HG02763 (cell line): ENCODE measurements around the gene OR6S1.

Source experiments
- ATAC-seq: cut with Tn5 transposase; IDR thresholded peaks from one replicate; pipeline ENCODE4 v1.9.1; 2021; ENCODE audit warnings: mild to moderate bottlenecking, moderate library complexity; ENCODE audit not compliant: unreplicated experiment

The OR6S1 gene, protein sequence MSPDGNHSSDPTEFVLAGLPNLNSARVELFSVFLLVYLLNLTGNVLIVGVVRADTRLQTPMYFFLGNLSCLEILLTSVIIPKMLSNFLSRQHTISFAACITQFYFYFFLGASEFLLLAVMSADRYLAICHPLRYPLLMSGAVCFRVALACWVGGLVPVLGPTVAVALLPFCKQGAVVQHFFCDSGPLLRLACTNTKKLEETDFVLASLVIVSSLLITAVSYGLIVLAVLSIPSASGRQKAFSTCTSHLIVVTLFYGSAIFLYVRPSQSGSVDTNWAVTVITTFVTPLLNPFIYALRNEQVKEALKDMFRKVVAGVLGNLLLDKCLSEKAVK

DNA sequence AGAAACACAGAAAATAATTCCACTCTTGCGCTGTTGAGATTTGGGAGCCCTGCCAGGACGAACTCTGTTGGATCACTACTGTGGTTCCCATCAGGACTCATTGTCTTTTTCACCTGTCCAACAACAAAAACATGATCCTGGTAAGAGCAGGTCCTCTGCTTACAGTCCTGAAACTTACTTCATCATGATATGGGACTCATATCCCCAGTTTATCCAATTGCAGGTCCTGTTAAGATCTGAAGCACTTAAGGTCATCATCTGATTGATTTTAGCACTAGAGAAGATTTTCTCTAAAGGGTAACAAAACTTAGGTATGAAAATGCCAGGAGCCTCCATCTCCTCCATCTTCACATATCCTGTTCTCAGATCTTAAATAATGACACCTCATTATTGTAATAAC, at the start of gene OR6S1:
Gene OR6S1, minus strand, starts transcription at position 101 of the 400 bp plus-strand sequence. Its CDS starts 0 bp downstream, at position 101.
- ATAC-seq = no peak

DNA sequence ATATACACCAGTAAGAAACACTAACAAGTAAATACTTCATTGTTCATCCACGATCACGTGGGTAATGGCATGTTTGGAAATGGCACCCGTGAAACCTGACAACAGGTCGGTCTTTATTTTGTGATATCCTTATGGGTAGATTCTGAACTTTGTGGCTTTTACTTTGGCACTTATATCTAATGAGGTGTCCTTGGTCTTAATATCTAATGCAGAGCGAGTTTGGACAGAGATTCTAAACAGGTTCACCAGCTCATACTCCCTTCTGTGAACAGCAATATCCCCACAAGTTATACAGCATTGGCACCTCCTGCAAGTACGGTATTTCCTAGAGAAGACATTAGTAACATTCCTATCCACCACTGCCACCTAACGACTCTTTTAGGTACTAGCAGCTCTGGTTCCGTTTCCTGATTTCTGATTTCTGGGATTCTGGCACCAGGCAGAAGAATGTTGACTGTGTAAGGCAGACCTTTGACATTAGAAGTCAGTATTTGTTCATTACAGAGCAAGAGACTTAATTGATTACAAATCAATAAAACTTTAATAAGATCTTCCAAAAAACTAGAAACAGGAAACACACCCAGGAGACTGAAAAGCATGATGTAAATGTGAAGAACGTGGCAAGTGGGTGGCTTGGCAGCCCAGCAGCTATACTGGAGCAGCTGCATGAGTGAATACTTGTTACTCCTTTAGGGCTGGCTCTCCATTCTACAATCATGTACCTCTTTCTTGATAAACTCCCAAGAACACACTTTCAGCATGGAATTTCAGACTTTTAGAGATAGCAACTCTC, 49.6 kb upstream of the OR6S1 start:
- peak; percentile 70 for ATAC-seq

DNA sequence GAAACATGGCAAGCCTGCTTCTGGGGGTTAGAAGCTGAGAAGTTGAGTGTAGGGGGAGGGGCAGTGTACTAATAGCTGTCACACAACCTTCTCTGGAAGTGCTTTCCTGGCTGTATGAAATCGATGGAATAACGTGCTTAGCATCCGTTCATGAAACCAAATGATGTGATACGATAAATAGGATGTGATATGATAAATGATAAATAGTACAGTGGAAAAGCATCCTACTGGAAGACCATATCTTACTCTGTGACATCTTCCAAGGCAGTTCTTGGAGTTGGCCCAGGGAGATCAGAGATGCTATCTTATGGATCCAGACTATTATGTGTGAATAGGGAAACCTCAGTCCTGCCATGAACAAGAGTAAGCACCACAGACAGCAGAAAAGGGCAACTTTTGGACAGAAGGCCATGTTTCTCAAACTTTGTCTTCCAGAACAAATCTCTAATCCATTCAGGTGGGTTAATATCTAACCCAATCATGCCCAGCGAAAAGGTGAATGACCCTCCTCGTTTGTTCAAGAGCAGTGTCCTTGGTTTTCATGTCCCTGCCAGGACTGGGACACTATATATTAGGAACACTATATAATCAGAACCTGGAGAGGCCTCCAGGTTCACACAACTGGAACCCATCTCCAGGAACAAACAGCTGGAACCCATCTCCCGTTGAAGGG, 46.8 kb upstream of the OR6S1 start, which contains the start of gene ANG:
Gene ANG, plus strand, starts transcription at position 598 of the 673 bp plus-strand sequence. CDS start 4,801 bp downstream, outside the sequence.
- no peak for ATAC-seq

DNA sequence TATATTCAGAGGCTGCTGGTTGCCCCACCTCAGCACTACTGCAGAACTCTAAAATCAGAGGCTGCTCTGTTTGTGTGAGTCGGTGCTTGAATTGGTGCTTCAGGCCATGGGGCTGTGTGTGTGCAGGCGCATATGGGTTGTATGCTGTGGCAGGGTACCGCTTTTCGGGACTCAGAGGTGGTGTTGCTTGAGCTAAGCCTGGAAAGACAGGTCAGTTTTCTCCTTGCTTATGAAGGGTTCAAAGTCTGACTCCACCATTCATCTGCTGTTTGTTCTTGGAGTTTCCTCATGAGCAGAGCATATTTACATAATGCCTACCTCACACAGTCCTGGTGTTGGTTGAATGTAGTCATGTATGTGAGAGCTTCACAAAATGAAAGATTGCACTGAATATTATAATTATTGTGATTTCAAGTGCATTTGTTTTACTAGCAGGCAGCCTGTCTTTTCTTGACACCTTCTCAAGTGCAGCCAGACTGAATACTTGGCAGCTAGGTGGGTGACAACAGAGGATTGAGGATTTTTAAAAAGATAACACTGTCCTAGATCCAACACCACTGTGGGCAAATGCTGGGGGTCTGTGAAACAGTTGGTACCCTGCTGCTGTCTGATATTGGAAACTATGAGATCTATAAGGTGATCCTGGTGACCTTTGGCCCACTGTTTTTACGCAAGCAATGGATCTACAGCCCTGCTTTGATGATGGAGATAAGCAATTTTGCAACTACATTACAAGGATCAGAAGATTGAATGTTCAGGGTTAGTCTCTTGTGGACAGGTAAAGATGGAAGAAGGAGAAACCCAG, 46.1 kb upstream of the OR6S1 start:
- no peak for ATAC-seq

DNA sequence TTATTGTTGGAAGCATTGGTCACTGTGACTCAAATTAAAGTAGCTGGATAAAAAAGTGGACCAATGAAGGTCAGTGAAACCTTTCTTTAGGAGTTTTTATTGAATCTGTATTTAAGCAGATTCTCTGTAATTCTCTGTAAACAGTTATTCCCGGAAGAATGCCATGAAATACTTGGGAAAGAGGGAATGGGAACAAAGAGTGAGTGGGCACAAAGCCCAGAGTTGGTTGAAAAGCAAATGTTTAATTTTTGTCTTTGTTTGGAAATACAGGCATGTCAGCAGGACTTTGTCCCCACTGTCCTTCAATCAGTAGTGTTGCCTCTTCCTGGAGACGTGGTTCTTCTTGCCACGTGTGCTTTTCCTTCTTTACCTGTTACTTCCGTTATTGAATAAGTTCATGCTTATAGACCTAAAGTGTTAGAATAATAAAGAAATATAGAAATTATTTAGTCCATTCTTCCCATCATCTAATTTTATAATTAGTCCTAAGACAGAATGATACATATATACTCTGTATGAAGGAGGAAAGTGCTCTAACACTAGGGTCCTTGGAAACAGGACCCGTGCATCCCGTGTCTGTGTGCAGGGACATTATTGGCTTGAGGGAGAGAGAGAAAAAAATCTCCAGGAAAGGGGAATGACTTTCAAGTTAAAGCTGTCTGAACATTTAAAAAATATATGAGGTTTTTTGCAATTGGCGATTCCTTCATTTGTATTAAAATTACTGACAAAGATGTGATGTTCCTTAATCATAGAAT, 45.1 kb upstream of the OR6S1 start:
- ATAC-seq = no peak

DNA sequence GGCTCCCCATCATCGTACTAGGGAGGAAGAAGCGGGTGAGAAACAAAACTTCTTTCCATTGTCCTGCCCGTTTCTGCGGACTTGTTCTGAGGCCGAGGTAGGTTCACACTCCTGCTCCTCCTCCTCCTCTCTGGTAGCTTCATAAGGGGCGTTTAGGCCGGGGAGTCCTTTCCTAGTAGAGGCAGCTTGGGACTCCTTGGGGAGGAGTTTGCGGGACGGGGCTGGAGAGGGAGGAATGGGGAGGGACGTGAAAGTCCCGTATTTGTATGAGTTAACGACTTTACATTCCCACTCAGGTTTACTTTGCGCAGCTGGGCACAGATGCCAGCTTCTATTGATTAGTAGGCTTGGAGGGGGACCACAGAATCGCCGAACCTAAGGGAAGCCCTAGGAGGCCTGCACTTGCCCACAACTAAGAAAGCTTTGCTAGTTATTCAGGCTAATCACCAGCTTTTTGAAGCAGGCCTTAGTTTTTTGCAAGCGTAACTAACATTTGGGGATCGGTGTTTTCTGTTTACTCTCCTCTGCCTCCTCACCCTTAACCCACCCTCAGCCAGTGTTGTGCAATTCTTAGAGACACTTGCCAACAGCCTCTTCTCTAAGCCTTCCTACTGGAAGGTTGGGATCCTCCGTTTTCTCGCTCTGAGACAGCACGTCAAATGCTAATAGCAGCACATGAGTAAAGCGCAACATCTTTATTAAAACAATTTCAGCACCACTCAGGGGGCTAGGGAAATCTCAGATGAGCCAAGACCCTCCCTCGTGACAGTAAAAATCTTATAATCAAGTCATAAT, 43.4 kb upstream of the OR6S1 start:
- no peak for ATAC-seq

DNA sequence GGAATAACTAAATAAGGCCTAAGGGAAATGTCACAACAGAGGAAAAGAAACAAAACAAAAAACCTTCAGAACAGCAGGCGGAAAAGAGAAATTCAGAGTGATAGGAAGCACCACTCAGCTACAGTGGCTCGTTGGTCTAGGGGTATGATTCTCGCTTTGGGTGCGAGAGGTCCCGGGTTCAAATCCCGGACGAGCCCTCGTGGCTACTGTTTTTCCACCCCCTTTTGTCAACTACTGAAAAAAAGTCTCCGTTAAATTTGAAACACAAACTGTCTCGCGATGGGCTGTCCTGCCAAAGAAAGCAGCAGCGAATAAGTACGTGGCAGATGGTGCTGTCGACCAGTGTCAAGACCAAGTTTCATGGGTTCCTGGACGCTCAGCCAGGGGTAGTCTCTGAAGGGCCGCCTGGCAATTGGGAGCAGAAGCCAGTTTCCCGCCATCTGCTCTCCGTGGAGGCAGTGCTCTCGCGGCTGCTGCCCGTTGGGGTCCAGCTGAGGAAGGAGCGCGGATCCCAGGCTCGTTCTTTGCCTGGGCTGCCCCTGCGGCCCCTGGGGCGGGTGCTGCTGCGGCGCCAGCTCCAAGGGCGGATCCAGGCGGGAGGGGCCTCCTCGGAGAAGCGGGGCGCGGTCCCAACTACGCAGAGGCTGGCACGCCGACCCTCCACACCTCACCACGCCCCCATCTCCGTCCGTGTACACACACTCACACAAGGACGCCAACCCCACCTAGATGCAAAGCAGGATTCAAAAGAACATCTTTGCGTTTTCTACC, 42.6 kb upstream of the OR6S1 start, which contains the start of gene RNASE4:
Gene RNASE4, plus strand, starts transcription at position 670 of the 771 bp plus-strand sequence. CDS start 14,812 bp downstream, outside the sequence.
- ATAC-seq = peak; percentile 23

DNA sequence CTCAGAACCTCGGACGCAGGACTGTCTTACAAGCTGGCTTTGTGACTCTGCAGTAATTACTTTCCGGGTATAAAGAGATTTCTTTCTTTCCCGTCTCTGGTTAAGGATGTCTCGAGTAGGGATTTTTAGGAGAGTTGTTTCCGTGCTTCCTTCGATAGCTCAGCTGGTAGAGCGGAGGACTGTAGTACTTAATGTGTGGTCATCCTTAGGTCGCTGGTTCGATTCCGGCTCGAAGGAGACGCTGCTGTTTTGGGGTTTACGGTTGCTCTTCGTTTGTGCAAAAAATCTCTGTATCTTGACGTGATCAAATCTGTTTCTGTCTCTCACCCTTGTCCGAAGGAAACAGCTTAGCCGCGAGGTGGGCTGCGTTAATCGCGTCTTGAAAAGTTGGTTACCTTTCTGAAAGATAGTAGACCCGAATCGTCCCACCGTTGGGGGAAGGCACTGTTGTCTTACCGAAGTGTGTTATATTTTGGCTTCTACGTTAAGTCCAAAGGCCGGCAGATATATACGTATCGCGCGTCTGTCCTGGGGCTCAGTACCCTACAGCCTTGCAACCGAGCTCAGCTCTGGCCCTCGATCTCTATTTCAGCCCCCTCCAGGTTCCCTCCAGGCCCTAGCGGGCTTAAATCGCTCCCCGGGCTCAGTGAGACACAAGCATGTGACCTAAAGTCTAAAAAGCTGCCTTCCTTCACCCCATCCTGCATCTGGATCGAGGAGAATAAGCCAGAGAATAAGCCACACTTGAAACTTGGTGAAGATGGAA, 41.8 kb upstream of the OR6S1 start:
- peak; percentile 19 for ATAC-seq

DNA sequence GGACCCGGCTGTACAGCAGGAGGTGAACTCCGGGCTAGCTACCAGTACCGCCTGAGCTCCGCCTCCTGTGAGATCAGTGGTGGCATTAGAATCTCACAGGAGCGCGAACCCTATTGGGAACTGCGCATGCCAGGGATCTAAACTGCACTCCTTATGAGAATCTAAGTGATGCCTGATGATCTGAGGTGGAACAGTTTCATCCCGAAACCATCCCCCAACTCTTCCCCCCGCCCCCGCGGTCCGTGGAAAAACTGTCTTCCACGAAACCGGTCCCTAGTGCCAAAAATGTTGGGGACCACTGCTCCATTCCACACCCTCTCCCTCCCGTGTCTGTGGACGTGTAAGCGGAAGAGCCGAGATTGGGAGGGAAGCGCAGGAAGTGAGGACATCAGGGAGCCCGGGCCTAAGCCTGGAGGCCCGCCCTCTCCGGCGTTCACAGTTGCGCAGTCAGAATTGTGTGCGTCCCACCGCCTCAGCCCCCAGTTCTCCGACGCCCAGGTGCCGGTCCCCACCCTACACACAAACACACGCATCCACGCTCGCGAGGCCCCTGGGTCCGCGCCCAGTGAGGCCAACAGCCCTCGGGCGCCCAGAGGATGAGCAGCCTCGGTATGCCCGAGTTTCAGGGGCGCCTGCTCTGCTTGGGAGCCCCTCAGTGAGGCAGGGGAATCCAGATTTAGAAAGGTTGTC, 41.1 kb upstream of the OR6S1 start:
- peak; percentile 54 for ATAC-seq

DNA sequence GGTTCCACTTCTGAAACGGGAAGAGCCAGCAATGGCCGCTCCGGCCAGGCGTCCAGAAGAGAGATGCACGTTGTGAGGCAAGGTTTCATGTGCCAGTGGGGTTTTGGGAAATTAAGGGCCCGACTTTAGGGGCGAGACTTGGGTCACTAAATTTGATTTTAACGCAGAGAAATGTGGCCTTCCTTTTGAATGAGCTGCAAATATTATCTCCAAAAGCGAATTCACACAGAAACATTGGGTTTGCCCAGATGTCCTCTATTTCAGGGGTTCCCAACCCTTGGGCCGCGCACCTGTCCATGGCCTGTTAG, 40.6 kb upstream of the OR6S1 start:
- no peak for ATAC-seq

DNA sequence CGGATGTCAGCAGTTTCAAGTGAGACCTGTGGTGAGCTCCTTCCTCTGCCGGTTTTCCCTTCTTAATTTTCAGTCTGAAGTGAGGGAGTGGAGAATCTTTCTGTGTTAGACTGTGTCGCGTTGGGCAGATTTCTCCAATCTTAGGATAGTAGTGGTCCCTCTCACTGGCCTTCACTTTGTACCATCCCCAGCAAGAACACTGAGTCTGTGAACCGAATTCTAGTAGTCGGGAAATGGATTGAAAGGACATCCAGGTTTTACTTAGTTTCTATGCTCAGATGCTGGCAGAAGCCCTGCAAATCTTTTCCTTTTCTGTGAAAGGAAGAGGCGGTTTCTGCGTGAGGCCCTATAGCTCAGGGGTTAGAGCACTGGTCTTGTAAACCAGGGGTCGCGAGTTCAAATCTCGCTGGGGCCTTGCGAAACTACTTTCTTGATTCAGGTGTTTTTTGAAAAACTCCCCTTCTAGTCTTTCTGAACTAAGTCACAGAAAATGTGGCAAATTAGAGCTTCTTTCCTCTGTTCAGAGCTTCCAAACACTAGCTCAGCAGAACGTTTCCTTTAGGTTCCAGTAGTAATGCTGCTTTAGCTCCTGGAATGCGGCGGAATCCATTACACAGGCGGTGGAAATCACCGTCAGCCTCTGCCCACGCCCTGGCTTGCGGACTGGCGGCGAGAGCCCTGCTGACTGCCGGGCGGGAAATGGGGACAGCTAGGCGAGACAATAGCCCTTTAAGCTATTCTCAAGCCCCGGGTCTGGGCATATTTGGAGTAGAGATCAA, 40.0 kb upstream of the OR6S1 start:
- peak; percentile 18 for ATAC-seq

DNA sequence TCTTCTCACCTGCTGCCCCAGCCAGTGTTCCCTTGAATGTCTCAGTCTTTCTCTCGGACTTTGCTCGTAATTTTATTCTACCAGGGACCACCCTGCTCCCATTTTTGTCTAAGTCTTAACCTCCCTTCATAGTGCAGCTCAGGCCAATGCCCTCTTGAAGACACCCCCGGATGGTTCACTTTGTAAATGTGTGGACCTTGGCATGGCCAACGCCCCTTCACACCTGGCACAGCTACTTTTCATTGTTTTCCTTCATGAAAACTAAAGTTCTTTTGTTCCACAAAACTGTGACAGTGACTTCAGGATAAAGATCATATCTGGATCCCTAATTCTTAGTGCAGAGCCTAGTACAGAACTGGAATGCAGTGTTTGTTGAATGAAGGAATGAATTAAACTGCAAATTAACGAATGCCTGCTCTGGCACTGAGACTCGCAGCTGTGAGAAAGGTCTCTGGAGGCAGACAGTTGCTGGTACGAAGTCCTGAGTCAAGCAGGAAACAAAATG, 39.4 kb upstream of the OR6S1 start:
- ATAC-seq = peak; percentile 26

DNA sequence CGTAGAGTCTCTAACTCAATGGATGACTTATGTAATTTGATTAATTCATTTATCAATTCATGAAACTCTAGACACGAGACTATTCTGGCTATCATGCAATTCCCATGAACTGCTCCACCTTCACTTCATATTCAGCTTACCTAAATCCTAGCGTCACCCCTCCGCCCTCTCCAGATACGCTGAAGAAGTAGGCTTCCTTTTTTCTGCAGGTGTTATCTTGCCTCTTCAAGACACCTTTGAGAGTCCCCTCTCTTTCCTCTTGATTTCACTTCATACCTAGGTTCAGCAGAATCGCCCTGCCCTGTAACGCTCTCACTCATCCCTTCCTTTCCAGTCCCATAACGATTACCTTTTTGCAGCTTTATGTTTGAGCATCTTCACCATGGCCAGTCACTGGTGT, 38.9 kb upstream of the OR6S1 start:
- no peak for ATAC-seq

DNA sequence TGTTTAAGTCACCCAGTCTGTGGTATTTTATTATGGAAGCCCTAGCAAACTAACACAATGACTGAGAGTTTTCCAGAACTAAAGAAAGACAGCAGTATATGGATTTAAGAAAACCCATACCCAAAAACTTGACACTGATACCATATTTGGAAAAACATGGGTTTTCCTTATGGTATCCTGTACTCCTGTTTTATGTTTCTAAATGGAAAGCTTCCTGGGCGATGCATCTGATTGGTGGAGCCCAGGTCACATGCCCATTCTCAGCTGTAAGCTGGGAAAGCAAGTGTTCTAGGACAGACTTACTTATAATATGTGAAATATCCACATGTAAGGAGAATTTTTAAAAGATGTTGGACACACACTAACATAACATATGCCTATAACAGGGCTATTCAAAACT, 38.4 kb upstream of the OR6S1 start:
- no peak for ATAC-seq

DNA sequence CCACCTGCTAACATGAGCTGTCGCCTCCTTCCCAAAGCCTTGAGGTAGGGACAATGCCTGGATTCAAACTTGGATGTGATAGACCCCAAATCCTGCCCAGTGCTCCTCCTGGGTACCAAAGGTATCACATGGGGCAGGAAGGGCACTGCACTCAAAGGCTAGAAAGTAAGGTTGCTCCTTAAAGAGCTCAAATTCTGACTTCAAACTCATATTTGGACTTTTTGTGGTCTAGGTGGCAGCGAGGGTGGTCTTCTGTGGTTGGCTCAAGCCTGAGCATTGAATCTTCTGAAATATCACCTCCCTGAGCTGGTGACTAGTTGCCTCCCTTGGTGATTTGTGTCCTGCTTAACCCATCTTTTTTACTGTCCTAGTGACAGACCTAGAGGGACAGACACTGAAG, 34.6 kb upstream of the OR6S1 start:
- no peak for ATAC-seq

DNA sequence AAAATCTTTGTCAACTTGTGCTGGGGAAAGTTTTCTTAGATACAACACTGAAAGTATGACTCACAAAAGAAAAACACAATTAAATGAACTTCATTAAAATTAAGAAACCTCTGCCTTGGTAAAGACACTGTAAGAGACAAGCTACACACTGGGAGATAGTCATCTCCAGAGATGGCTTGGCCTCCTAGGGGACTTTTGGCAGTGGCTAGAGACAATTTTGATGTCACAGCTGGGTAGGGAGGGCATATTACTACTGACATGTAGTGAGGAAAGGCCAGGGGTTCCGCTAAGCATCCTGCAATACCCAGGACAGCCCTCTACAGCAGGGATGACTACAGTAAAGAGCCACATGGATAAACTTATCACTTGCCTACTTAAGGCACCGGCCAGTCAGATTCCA, 34.2 kb upstream of the OR6S1 start:
- ATAC-seq = no peak
